Activated CD8-positive, alpha-beta T cell treated with anti-CD3 and anti-CD28 coated beads, Interleukin-2, amount 10 ng/mL, durations not matched to agents 7 days and 5 days (primary cell): ENCODE data around the gene FAM180A. TPM values are rescaled to one million over a fixed set of nuclear protein-coding genes. Genes with fewer than 3 reads are reported as not detected.

Experiments used
- ATAC-seq: fragments of 150-1000 bp; cut with Tn5 transposase; one replicate; pipeline ENCODE4 v1.10.0; 2021; ENCODE audit warnings: moderate library complexity
- CTCF ChIA-PET: fragments of 350-600 bp; sonication (Branson Sonifier 250); formaldehyde crosslinking; loops from one replicate; lab custom pipeline; 2021; ENCODE audit warnings: antibody characterized with exemption; lab: Charles Lee
- POLR2A ChIA-PET: fragments of 350-600 bp; sonication (Branson Sonifier 250); formaldehyde crosslinking; loops from one replicate; lab custom pipeline; 2021; ENCODE audit warnings: antibody characterized with exemption; lab: Charles Lee
- DNase-seq: peaks from one replicate; pipeline ENCODE4 v3.0.0-alpha.2; 2020
- H3K27ac Mint-ChIP-seq: one replicate; pipeline ENCODE4 v1.8.0; 2021; ENCODE audit warnings: mild to moderate bottlenecking, mixed read lengths
- H3K27me3 Mint-ChIP-seq: one replicate; pipeline ENCODE4 v1.8.0; 2021; ENCODE audit warnings: low read depth, mixed read lengths
- H3K36me3 Mint-ChIP-seq: one replicate; pipeline ENCODE4 v1.8.0; 2021; ENCODE audit warnings: low read depth, mixed read lengths
- H3K4me1 Mint-ChIP-seq: one replicate; pipeline ENCODE4 v1.8.0; 2021; ENCODE audit warnings: low read depth, mixed read lengths
- H3K4me3 Mint-ChIP-seq: one replicate; pipeline ENCODE4 v1.8.0; 2021; ENCODE audit warnings: mild to moderate bottlenecking, mixed read lengths
- H3K9me3 Mint-ChIP-seq: one replicate; pipeline ENCODE4 v1.8.0; 2022; ENCODE audit warnings: mixed read lengths; ENCODE audit not compliant: insufficient read depth
- total RNA-seq, 2 experiments: library from RNA; stranded (reverse); gene quantifications; one replicate each; pipeline ENCODE4 v1.2.3, GENCODE V29; 2021

The FAM180A gene
- total RNA-seq, 2 experiments from 2014 or later, result not detected

- POLR2A ChIA-PET, result no interaction called here
- no peaks in the 10 kb centered on the region for H3K36me3 Mint-ChIP-seq
- no peak for DNase-seq
- CTCF ChIA-PET, result no interaction called here
- no peaks in the 10 kb centered on the region for H3K9me3 Mint-ChIP-seq
- H3K27ac Mint-ChIP-seq, result no peak overlapping the region
- no peak for ATAC-seq
- H3K4me3 Mint-ChIP-seq, result no peak overlapping the region
- peaks cover 2% of the 10 kb centered on the region for H3K4me1 Mint-ChIP-seq
- H3K27me3 Mint-ChIP-seq, result peaks cover 5% of the 10 kb centered on the region
Measured at GRCh38 chr7:135769005-135769802, 20.6 kb upstream of the FAM180A start.

- POLR2A ChIA-PET, result no interaction called here
Measured at GRCh38 chr7:135768467-135768866, 19.9 kb upstream of the FAM180A start.

GRCh38 chr7:135768064-135768463 is 19.5 kb upstream of the FAM180A start:
- no peak for ATAC-seq
- Mint-ChIP-seq H3K4me3 (no peak overlapping the region), H3K27me3 (peaks cover 5% of the 10 kb centered on the region), H3K4me1 (peaks cover 2% of the 10 kb centered on the region), H3K27ac (no peak overlapping the region), H3K36me3 (no peaks in the 10 kb centered on the region), H3K9me3 (no peaks in the 10 kb centered on the region)
- ChIA-PET POLR2A (no interaction called here), CTCF (no interaction called here)
- DNase-seq, result no peak

More at GRCh38 chr7:135768467-135768866, 19.9 kb upstream of the FAM180A start:
- ATAC-seq (no peak), DNase-seq (no peak)
- no peak overlapping the region for H3K4me3 Mint-ChIP-seq
- CTCF ChIA-PET, result no interaction called here
- H3K27me3 Mint-ChIP-seq, result peaks cover 5% of the 10 kb centered on the region
- peaks cover 2% of the 10 kb centered on the region for H3K4me1 Mint-ChIP-seq
- no peak overlapping the region for H3K27ac Mint-ChIP-seq
- H3K36me3 Mint-ChIP-seq, result no peaks in the 10 kb centered on the region
- no peaks in the 10 kb centered on the region for H3K9me3 Mint-ChIP-seq

GRCh38 chr7:135763261-135763660 is 14.6 kb upstream of the FAM180A start:
- Mint-ChIP-seq H3K9me3 (no peaks in the 10 kb centered on the region), H3K4me1 (no peaks in the 10 kb centered on the region), H3K27me3 (peaks cover 7% of the 10 kb centered on the region), H3K27ac (no peak overlapping the region), H3K36me3 (no peaks in the 10 kb centered on the region), H3K4me3 (no peak overlapping the region)
- CTCF ChIA-PET, result no interaction called here
- DNase-seq (no peak), ATAC-seq (no peak)
- POLR2A ChIA-PET, result no interaction called here

- DNase-seq (no peak), ATAC-seq (no peak)
- ChIA-PET CTCF (no interaction called here), POLR2A (no interaction called here)
- Mint-ChIP-seq H3K4me3 (no peak overlapping the region), H3K27me3 (peaks cover 13% of the 10 kb centered on the region), H3K27ac (no peak overlapping the region), H3K4me1 (no peaks in the 10 kb centered on the region), H3K9me3 (no peaks in the 10 kb centered on the region), H3K36me3 (no peaks in the 10 kb centered on the region)
Measured at GRCh38 chr7:135761751-135762488, 13.3 kb upstream of the FAM180A start.

- H3K36me3 Mint-ChIP-seq, result no peaks in the 10 kb centered on the region
- no peak overlapping the region for H3K27ac Mint-ChIP-seq
- no peak overlapping the region for H3K4me3 Mint-ChIP-seq
- ChIA-PET CTCF (no interaction called here), POLR2A (no interaction called here)
- H3K4me1 Mint-ChIP-seq, result no peaks in the 10 kb centered on the region
- peaks cover 16% of the 10 kb centered on the region for H3K27me3 Mint-ChIP-seq
- ATAC-seq (no peak), DNase-seq (no peak)
- H3K9me3 Mint-ChIP-seq, result no peaks in the 10 kb centered on the region
Measured at GRCh38 chr7:135759532-135759931, 10.9 kb upstream of the FAM180A start.

- H3K36me3 Mint-ChIP-seq, result no peaks in the 10 kb centered on the region
- no peak for ATAC-seq
- H3K27ac Mint-ChIP-seq, result no peak overlapping the region
- H3K4me1 Mint-ChIP-seq, result no peaks in the 10 kb centered on the region
- ChIA-PET CTCF (no interaction called here), POLR2A (no interaction called here)
- DNase-seq, result no peak
- H3K27me3 Mint-ChIP-seq, result peaks cover 16% of the 10 kb centered on the region
- no peaks in the 10 kb centered on the region for H3K9me3 Mint-ChIP-seq
- no peak overlapping the region for H3K4me3 Mint-ChIP-seq
Measured at GRCh38 chr7:135758531-135758932, 9.9 kb upstream of the FAM180A start.

GRCh38 chr7:135757719-135758411 is 9.3 kb upstream of the FAM180A start:
- POLR2A ChIA-PET, result no interaction called here
- Mint-ChIP-seq H3K4me1 (no peaks in the 10 kb centered on the region), H3K4me3 (no peak overlapping the region), H3K27me3 (peaks cover 16% of the 10 kb centered on the region), H3K36me3 (no peaks in the 10 kb centered on the region), H3K9me3 (no peaks in the 10 kb centered on the region), H3K27ac (no peak overlapping the region)
- CTCF ChIA-PET, result no interaction called here
- ATAC-seq (no peak), DNase-seq (no peak)

- H3K27ac Mint-ChIP-seq, result no peak overlapping the region
- H3K4me3 Mint-ChIP-seq, result no peak overlapping the region
- H3K27me3 Mint-ChIP-seq, result peaks cover 14% of the 10 kb centered on the region
- H3K4me1 Mint-ChIP-seq, result no peaks in the 10 kb centered on the region
- ATAC-seq (no peak), DNase-seq (no peak)
- H3K9me3 Mint-ChIP-seq, result no peaks in the 10 kb centered on the region
- no peaks in the 10 kb centered on the region for H3K36me3 Mint-ChIP-seq
- POLR2A ChIA-PET, result no interaction called here
- CTCF ChIA-PET, result no interaction called here
Measured at GRCh38 chr7:135756191-135756590, 7.6 kb upstream of the FAM180A start.

- DNase-seq (no peak), ATAC-seq (no peak)
- Mint-ChIP-seq H3K4me1 (no peaks in the 10 kb centered on the region), H3K27me3 (peaks cover 14% of the 10 kb centered on the region), H3K27ac (no peak overlapping the region), H3K36me3 (no peaks in the 10 kb centered on the region), H3K4me3 (no peak overlapping the region), H3K9me3 (no peaks in the 10 kb centered on the region)
- ChIA-PET POLR2A (no interaction called here), CTCF (interaction anchor here (0.6 kb wide), 1 partner anchor 400 kb away, joined by 3 read pairs; no protein-coding TSS in a partner anchor)
Measured at GRCh38 chr7:135755351-135755753, 6.7 kb upstream of the FAM180A start.

GRCh38 chr7:135753616-135754413 is 5.2 kb upstream of the FAM180A start:
- CTCF ChIA-PET, result no interaction called here
- Mint-ChIP-seq H3K4me1 (no peaks in the 10 kb centered on the region), H3K4me3 (no peak overlapping the region), H3K36me3 (no peaks in the 10 kb centered on the region), H3K27me3 (peaks cover 10% of the 10 kb centered on the region), H3K27ac (no peak overlapping the region), H3K9me3 (no peaks in the 10 kb centered on the region)
- DNase-seq, result no peak
- no peak for ATAC-seq
- POLR2A ChIA-PET, result no interaction called here
